Stimulated activated CD8-positive, alpha-beta memory T cell treated with anti-CD3 and anti-CD28 coated beads, Interleukin-12 subunit alpha, Interleukin-12 subunit beta, amount 100 ng/mL, for 1 hour (primary cell): Measurements from ENCODE around the gene CTDSPL.
"Not testable (repeated sequence)": the region's sequence is repeated elsewhere in the genome, so short reads cannot be mapped to it uniquely, and the experiment has no call there.

Experiments
- DNase-seq: peaks from one replicate; pipeline ENCODE4 v3.0.0-alpha.2; 2020; ENCODE audit warnings: low read depth

CTDSPL gene

GRCh38 chr3:37861620-37862041 is at the start of gene CTDSPL:
Gene CTDSPL, plus strand, starts transcription at chr3:37861880. Its CDS starts 320 bp downstream, at chr3:37862200.
- DNase-seq = no peak

- DNase-seq = no peak
Measured at GRCh38 chr3:37812499-37812896, 49.2 kb upstream of the CTDSPL start.

GRCh38 chr3:37813403-37813802 is 48.3 kb upstream of the CTDSPL start:
- DNase-seq = no peak

- DNase-seq = no peak
Measured at GRCh38 chr3:37814547-37814946, 47.1 kb upstream of the CTDSPL start.

- DNase-seq = not testable (repeated sequence)
Measured at GRCh38 chr3:37815156-37815555, 46.5 kb upstream of the CTDSPL start.

GRCh38 chr3:37816271-37816670 is 45.4 kb upstream of the CTDSPL start:
- no peak for DNase-seq

GRCh38 chr3:37819591-37819990 is 42.1 kb upstream of the CTDSPL start:
- no peak for DNase-seq

GRCh38 chr3:37820286-37820685 is 41.4 kb upstream of the CTDSPL start:
- no peak for DNase-seq

GRCh38 chr3:37823189-37823588 is 38.5 kb upstream of the CTDSPL start:
- no peak for DNase-seq

GRCh38 chr3:37824090-37824953 is 37.4 kb upstream of the CTDSPL start:
- DNase-seq = no peak

- DNase-seq = no peak
Measured at GRCh38 chr3:37824954-37825328, 36.7 kb upstream of the CTDSPL start.

GRCh38 chr3:37825744-37826400 is 35.8 kb upstream of the CTDSPL start:
- no peak for DNase-seq

GRCh38 chr3:37826502-37826901 is 35.2 kb upstream of the CTDSPL start:
- no peak for DNase-seq

GRCh38 chr3:37826933-37827332 is 34.7 kb upstream of the CTDSPL start:
- DNase-seq = no peak

GRCh38 chr3:37832480-37832879 is 29.2 kb upstream of the CTDSPL start:
- DNase-seq = no peak

GRCh38 chr3:37833302-37834186 is 28.1 kb upstream of the CTDSPL start:
- DNase-seq = no peak

GRCh38 chr3:37836589-37836988 is 25.1 kb upstream of the CTDSPL start:
- DNase-seq = no peak

- DNase-seq = no peak
Measured at GRCh38 chr3:37847689-37848088, 14.0 kb upstream of the CTDSPL start.

GRCh38 chr3:37849146-37849923 is 12.3 kb upstream of the CTDSPL start:
- no peak for DNase-seq

GRCh38 chr3:37852097-37852496 is 9.6 kb upstream of the CTDSPL start:
- no peak for DNase-seq

- DNase-seq = no peak
Measured at GRCh38 chr3:37852771-37853170, 8.9 kb upstream of the CTDSPL start.
